ENCODE measurements around the gene TLR8.

GRCh38 chrX:12903646-12904045, 2.8 kb upstream of the TLR8 start:
- TF ChIP-seq EP300 (IDR thresholded peaks at IDR 0.05) (peak in 1 of 2 donors; percentile 12), CTCF (IDR thresholded peaks at IDR 0.05) (no peak), POLR2A (IDR thresholded peaks at IDR 0.05) (no peak)

Measured in tibial nerve (tissue), 4 donors.